ENCODE measurements around the gene TRPV2.
"Not testable (repeated sequence)": the region's sequence is repeated elsewhere in the genome, so short reads cannot be mapped to it uniquely, and the experiment has no call there.

TRPV2 gene

DNA sequence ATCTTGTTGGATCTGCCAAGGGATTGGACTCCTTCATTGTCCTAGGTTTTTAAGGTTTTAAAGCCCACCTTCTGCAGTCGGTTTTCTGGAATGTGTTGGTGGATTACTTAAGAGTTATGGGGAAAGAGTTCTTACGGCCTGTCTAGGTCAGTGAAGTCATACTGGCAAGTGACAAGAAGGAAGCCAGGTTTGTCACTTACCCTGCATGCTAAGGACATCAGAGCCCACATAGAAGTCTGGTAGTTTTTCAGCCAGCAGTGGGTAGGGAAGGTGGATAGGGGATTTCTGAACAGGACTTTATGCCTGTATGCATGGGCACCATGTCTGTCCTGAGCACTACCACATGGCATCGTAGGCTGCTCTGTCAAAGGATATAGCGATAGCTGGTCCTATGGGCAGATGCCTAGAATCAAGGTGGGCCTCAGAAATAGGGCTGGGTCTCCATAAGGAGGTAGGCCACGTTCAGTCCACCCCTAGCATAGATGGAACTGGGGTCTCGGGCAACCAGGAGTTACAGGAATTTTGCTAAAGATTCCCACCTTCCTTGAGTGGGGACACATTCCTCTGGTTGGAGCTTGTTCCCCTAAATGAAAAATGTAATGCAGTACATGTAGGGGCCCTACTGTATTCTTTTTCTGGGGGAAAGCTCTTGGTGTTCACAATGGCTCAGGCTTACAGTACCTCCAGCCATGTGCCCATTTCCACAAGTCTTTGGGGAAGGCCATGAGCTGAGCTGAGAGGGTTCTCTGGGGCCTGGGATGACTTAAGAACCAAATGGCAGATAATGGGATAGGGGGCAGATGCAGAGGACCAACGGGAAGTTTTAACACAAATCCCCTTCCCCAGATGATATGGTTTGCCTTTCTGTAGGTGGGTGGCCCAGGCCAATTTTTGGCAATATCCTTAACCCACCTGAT, 27.5 kb downstream of the TRPV2 start:
- no peak for TF ChIP-seq JUND (IDR thresholded peaks at IDR 0.05; ENCODE audit: low read depth)
- DNase-seq (ENCODE audit: low read depth in 1 of 2, low spot score in 1 of 2), result no peak
- in situ Hi-C loops (cut with HindIII; ENCODE audit: low pct_unique_long_range_greater_than_20kb, low sequenced_read_pairs), result no loop called here

- in situ Hi-C loops (cut with HindIII; ENCODE audit: low pct_unique_long_range_greater_than_20kb, low sequenced_read_pairs), result no loop called here
- no peak for TF ChIP-seq JUND (IDR thresholded peaks at IDR 0.05; ENCODE audit: low read depth)
- no peak for DNase-seq (ENCODE audit: low read depth in 1 of 2, low spot score in 1 of 2)
These were observed 28.3 kb downstream of the TRPV2 start for GRCh38 chr17:16443511-16444257.

DNA sequence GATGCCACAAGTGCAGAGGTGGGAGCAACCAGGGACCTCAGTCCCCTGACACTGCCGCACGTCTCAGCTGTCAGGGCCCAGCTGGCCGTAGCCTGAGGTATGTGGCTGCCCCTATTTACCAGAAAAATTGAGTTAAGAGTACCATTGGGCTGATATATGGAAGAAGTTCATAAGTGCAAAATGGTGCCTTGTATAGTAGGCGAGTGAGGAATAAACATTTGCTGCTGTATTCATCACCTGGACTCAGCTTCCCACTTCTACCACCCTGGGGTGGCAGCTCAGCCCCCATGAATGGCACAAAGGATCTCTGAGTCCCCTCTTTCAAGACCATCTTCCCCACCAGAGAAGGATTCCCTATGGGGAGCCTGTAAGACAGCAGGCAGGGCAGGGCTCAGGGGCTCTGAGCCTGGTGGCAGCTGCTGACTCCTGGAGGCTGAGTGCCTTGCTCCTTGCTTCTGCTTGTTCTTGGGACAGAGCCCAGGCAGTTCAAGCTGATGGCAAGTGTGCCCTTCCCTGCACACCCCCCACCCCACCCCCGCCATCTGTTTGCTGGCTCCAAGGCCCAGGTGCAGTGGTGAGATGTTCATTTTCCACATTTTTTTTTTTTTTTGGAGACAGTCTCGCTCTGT, 29.0 kb downstream of the TRPV2 start:
- in situ Hi-C loops (cut with HindIII; ENCODE audit: low pct_unique_long_range_greater_than_20kb, low sequenced_read_pairs), result no loop called here
- no peak for DNase-seq (ENCODE audit: low read depth in 1 of 2, low spot score in 1 of 2)
- TF ChIP-seq JUND (IDR thresholded peaks at IDR 0.05; ENCODE audit: low read depth), result no peak

DNA sequence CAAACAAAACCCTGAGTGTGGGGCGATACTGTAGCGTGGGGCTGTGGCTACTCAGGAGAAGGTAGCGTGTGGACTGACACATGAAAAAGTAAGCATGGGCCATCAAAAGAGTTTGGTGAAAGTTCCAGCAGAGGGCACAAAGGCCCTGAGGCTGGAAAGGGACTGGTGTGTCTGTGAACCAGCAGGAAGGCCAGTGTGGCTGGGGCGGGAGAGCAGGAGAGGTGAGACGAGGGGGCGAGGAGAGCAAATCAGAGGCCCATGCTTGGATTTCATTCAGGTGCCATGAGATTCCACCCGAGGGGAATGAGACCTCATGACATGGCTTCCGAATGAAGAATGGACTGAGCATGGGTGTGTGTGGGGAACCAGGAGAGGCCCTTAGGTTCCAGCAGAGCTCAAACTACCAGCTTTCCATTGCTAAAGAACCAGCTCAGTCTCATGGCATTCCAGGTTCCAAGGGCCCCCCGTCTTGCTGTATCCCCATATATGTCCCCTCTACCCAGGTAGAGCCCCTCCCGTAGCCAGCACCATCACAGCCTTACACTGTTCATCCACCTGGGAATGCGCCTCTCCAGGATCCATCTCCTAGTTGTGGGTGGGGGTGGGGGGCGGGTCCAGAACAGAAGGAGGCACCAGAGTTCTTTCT, 31.1 kb downstream of the TRPV2 start:
- TF ChIP-seq JUND (IDR thresholded peaks at IDR 0.05; ENCODE audit: low read depth), result no peak
- no peak for DNase-seq (ENCODE audit: low read depth in 1 of 2, low spot score in 1 of 2)
- in situ Hi-C loops (cut with HindIII; ENCODE audit: low pct_unique_long_range_greater_than_20kb, low sequenced_read_pairs), result no loop called here

DNA sequence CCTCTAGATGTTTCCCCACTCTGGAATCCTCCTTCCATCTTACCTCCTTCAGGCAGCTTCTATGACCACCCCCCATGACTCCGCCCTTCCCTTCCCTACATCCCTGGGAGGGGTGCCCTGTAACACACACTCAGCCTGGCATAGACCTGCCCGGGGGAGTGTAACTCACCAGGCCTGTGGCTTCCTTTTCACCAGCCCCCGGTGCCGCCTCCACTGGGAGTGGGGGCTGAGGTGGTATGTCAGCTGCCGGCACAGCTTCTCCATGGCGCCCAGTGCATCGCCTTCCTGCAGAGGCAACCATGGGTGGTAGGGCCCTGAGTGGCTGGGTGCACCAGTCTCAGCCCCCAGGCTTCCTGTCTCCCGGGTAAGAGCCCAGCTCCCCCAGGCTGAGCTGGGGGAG, 32.3 kb downstream of the TRPV2 start:
- TF ChIP-seq JUND (IDR thresholded peaks at IDR 0.05; ENCODE audit: low read depth), result no peak
- DNase-seq (ENCODE audit: low read depth in 1 of 2, low spot score in 1 of 2), result no peak
- in situ Hi-C loops (cut with HindIII; ENCODE audit: low pct_unique_long_range_greater_than_20kb, low sequenced_read_pairs), result no loop called here

- TF ChIP-seq JUND (IDR thresholded peaks at IDR 0.05; ENCODE audit: low read depth), result no peak
- DNase-seq (ENCODE audit: low read depth in 1 of 2, low spot score in 1 of 2), result no peak
These were observed 33.1 kb downstream of the TRPV2 start for GRCh38 chr17:16448490-16448889.

GRCh38 chr17:16449121-16449570, 33.8 kb downstream of the TRPV2 start:
- in situ Hi-C loops (cut with HindIII; ENCODE audit: low pct_unique_long_range_greater_than_20kb, low sequenced_read_pairs), result no loop called here
- DNase-seq (ENCODE audit: low read depth in 1 of 2, low spot score in 1 of 2), result no peak
- no peak for TF ChIP-seq JUND (IDR thresholded peaks at IDR 0.05; ENCODE audit: low read depth)

More at GRCh38 chr17:16448490-16448889, 33.1 kb downstream of the TRPV2 start:
- in situ Hi-C loops (cut with HindIII; ENCODE audit: low pct_unique_long_range_greater_than_20kb, low sequenced_read_pairs), result no loop called here

DNA sequence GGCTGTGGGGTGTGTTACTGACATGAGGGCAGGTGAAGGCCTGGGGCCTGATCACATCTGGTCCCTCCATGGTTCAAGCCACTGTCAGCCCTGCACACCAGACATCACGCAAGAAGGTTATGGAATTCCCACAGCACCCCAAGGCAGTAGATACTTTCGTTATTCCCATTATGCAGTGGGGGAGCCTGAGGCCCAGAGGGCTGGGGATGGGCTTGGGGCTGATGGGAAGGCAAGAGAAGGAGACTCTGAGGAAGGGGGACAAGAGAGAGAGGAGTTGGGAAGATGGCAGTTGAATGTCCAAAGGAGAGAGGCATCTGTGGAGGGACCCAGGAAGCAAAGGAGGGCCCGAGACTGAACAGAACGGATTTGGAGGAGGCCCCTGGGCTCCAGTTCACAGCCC, 34.7 kb downstream of the TRPV2 start:
- TF ChIP-seq JUND (IDR thresholded peaks at IDR 0.05; ENCODE audit: low read depth), result no peak
- no peak for DNase-seq (ENCODE audit: low read depth in 1 of 2, low spot score in 1 of 2)
- in situ Hi-C loops (cut with HindIII; ENCODE audit: low pct_unique_long_range_greater_than_20kb, low sequenced_read_pairs), result no loop called here

DNA sequence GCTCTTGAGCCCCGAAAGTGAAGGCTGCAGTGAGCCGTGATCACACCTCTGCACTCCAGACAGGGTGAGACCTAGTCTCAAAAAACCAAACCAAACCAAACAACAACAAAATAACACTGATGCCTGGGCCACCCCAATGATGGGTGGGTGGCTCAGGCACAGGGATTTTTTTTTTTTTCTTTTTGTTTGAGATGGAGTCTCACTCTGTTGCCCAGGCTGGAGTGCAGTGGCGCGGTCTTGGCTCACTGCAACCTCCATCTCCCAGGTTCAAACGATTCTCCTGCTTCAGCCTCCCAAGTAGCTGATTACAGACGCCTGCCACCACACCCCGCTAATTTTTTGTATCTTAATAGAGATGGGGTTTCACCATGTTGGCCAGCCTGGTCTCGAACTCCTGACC, 36.9 kb downstream of the TRPV2 start:
- in situ Hi-C loops (cut with HindIII; ENCODE audit: low pct_unique_long_range_greater_than_20kb, low sequenced_read_pairs), result not testable (repeated sequence)

GRCh38 chr17:16453493-16453851, 38.1 kb downstream of the TRPV2 start:
- in situ Hi-C loops (cut with HindIII; ENCODE audit: low pct_unique_long_range_greater_than_20kb, low sequenced_read_pairs), result no loop called here
- no peak for TF ChIP-seq JUND (IDR thresholded peaks at IDR 0.05; ENCODE audit: low read depth)
- no peak for DNase-seq (ENCODE audit: low read depth in 1 of 2, low spot score in 1 of 2)

More for the DNA sequence above, 36.9 kb downstream of the TRPV2 start:
- DNase-seq (ENCODE audit: low read depth in 1 of 2, low spot score in 1 of 2), result not testable (repeated sequence)

DNA sequence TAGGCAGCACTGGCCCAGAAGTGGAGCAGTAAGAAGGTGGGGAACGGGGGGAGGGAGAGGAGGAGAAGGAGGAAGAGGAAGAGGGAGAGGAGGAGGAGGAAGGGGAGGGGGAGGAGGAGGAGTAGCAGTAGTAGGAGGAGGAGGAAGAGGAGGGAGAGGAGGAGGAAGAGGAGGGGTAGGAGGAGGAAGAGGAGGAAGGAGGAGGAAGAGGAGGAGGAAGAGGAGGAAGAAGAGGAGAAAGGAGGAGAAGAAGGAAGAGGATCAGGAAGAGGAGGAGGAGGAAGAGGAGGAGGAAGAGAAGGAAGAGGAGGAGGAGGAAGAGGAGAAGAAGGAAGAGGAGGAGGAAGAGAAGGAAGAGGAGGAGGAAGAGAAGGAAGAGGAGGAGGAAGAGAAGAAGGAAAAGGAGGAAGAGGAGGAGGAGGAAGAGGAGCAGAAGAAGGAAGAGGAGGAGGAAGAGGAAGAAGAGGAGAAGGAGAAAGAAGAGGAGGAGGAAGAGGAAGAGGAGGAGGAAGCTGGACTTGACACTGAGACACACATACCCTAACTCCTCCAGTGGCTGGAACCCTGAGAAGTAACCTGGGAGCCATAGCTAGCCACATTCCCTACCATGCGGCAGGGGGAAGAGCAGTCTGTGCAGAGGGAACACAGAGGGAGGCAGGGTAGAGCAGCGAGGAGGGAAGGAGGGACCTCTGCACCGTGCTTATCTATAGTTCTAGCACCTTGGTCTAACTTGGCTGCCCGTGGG, 40.8 kb downstream of the TRPV2 start:
- TF ChIP-seq JUND (IDR thresholded peaks at IDR 0.05; ENCODE audit: low read depth), result no peak
- DNase-seq (ENCODE audit: low read depth in 1 of 2, low spot score in 1 of 2), result no peak
- in situ Hi-C loops (cut with HindIII; ENCODE audit: low pct_unique_long_range_greater_than_20kb, low sequenced_read_pairs), result no loop called here

Measured in T47D (cell line).